GM13976 (cell line): ENCODE results near the gene PPP1R9A.

Experiments used
- DNase-seq: peaks from one replicate; pipeline ENCODE4 v3.0.0; 2012; ENCODE audit warnings: low spot score
- CTCF ChIP-seq: IDR thresholded peaks from 2 replicates; pipeline ENCODE4 v1.5.1; 2012; ENCODE audit warnings: borderline replicate concordance, mild to moderate bottlenecking; ENCODE audit not compliant: insufficient read depth; ENCODE audit errors: extremely low read depth, missing control alignments, control extremely low read depth
- in situ Hi-C: fragments of 300-500 bp; cut with MboI; formaldehyde crosslinking; loops from one replicate; pipeline ENCODE4 v1.12.0; 2022; ENCODE audit warnings: low sequenced_read_pairs, mixed read lengths, inconsistent platforms; ENCODE audit not compliant: unreplicated experiment

PPP1R9A gene

GRCh38 chr7:95340491-95340890 is 433.1 kb downstream of the PPP1R9A start:
- in situ Hi-C loops, result no loop called here
- no peak for TF ChIP-seq CTCF

DNA sequence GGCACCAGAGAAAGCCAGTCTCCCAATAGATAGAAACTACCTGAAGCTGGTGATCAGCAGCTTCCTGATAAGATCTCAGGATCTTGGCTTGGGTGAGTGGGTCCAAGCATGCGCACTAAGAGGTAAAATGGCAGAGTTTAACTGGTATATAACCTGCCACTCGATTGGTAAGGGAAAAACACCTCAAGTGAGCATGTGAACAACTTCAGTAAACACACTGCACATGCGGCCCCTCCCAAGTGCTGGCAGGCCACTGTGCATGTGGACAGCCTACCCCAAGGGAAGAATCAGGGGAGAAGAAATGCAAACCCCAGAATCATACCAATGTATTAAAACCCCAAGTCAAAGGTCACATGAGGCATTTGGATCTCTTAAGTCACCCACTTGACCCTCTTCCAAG is 434.6 kb downstream of the PPP1R9A start:
- DNase-seq, result no peak
- TF ChIP-seq CTCF, result no peak
- in situ Hi-C loops, result no loop called here

More at GRCh38 chr7:95340491-95340890, 433.1 kb downstream of the PPP1R9A start:
- DNase-seq, result no peak

DNA sequence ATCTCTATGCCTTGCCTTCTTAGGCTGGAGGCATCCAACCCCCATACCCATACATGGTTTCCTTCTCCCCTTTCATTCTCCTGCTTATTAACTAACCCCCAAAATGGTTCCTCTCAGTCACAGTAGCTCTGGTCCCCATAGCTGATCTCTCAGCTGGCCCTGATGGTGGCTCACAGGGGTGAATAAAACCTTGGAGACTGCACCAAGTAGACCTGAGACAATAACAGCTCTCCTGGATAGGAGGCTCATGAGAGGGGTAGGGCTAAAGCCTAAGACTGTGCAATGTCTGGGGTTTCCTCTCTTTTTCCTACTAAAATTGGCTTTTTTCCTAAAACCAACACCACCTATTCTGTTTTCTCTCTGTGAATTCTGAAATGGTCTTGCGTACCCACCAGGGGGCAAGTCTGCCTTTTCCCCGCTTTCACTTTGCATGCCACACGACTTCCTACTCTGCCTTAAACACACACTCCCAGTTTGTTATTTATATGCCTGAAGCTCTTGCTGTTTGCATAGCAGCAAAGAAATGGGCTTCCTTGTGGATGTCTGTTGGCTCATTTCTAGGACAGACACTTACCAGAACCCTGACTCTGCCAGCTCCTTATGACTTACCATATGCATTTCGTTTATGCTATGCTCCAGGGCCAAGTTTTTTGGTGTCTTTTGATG is 435.4 kb downstream of the PPP1R9A start:
- TF ChIP-seq CTCF, result no peak
- in situ Hi-C loops, result no loop called here
- DNase-seq, result no peak
